Muscle layer of duodenum (tissue), 2 donors: ENCODE results near the gene MRPS21.

ENCODE experiments used
- H3K27ac ChIP-seq: one replicate; pipeline ENCODE4 v1.7.0; 2013; ENCODE audit warnings: mild to moderate bottlenecking, low read length
- H3K27me3 ChIP-seq: one replicate; pipeline ENCODE4 v1.7.0; 2013; ENCODE audit warnings: low read depth, mild to moderate bottlenecking, control low read depth, low read length
- H3K36me3 ChIP-seq, 2 donors: one replicate each; pipeline ENCODE4 v1.7.0; 2013; ENCODE audit warnings: low read length in 2 of 2, control low read depth in 1 of 2, mild to moderate bottlenecking in 1 of 2; ENCODE audit not compliant: insufficient read depth in 2 of 2, control insufficient read depth in 1 of 2
- H3K4me1 ChIP-seq, 2 donors: one replicate each; pipeline ENCODE4 v1.7.0; 2013; ENCODE audit warnings: low read length in 2 of 2, mild to moderate bottlenecking in 2 of 2, control low read depth in 1 of 2, moderate library complexity in 1 of 2; ENCODE audit not compliant: insufficient read depth in 2 of 2, control insufficient read depth in 1 of 2
- H3K4me3 ChIP-seq, 2 donors: one replicate each; pipeline ENCODE4 v1.7.0; 2013; ENCODE audit warnings: low read length in 2 of 2, low read depth in 1 of 2, mild to moderate bottlenecking in 1 of 2
- H3K9me3 ChIP-seq, 2 donors: one replicate each; pipeline ENCODE4 v1.7.0; 2013; ENCODE audit warnings: low read length in 2 of 2, control low read depth in 1 of 2, mild to moderate bottlenecking in 1 of 2; ENCODE audit not compliant: control insufficient read depth in 1 of 2
- donor health status: healthy.

The MRPS21 gene

GRCh38 chr1:150320667-150320978 lies 27.0 kb downstream of the MRPS21 start:
- Histone ChIP-seq H3K4me3 (peak overlapping the region; percentile 86 to 97), H3K27ac (peak overlapping the region; percentile 87), H3K36me3 (peaks cover 5 to 9% of the 10 kb centered on the region in 2 donors), H3K27me3 (no peaks in the 10 kb centered on the region), H3K4me1 (peaks cover 0 to 12% of the 10 kb centered on the region in 2 donors), H3K9me3 (no peaks in the 10 kb centered on the region)

- Histone ChIP-seq H3K36me3 (peaks cover 12 to 16% of the 10 kb centered on the region in 2 donors), H3K4me3 (peak overlapping the region; percentile 86 to 97), H3K4me1 (peaks cover 0 to 12% of the 10 kb centered on the region in 2 donors), H3K27me3 (no peaks in the 10 kb centered on the region), H3K27ac (peak overlapping the region; percentile 87), H3K9me3 (no peaks in the 10 kb centered on the region)
Measured at GRCh38 chr1:150321826-150322166, 28.1 kb downstream of the MRPS21 start.

- Histone ChIP-seq H3K4me1 (peaks cover 0 to 12% of the 10 kb centered on the region in 2 donors), H3K27ac (peak overlapping the region; percentile 87), H3K36me3 (peaks cover 15 to 21% of the 10 kb centered on the region in 2 donors), H3K27me3 (no peaks in the 10 kb centered on the region), H3K9me3 (no peaks in the 10 kb centered on the region), H3K4me3 (peak overlapping the region; percentile 86 to 97)
Measured at GRCh38 chr1:150322310-150322709, 28.6 kb downstream of the MRPS21 start.

GRCh38 chr1:150332651-150333290 lies 39.1 kb downstream of the MRPS21 start:
- Histone ChIP-seq H3K4me3 (no peak overlapping the region), H3K27ac (no peak overlapping the region), H3K9me3 (no peaks in the 10 kb centered on the region), H3K4me1 (no peaks in the 10 kb centered on the region), H3K36me3 (peaks cover 31 to 80% of the 10 kb centered on the region in 2 donors), H3K27me3 (no peaks in the 10 kb centered on the region)

- no peak overlapping the region for H3K4me3 ChIP-seq
- H3K36me3 ChIP-seq, result peaks cover 39 to 70% of the 10 kb centered on the region in 2 donors
- H3K4me1 ChIP-seq, result no peaks in the 10 kb centered on the region
- H3K9me3 ChIP-seq, result no peaks in the 10 kb centered on the region
- H3K27ac ChIP-seq, result no peak overlapping the region
- H3K27me3 ChIP-seq, result no peaks in the 10 kb centered on the region
Measured at GRCh38 chr1:150346316-150346715, 52.7 kb downstream of the MRPS21 start.

- H3K4me1 ChIP-seq, result no peaks in the 10 kb centered on the region
- H3K9me3 ChIP-seq, result no peaks in the 10 kb centered on the region
- H3K27me3 ChIP-seq, result no peaks in the 10 kb centered on the region
- H3K4me3 ChIP-seq, result no peak overlapping the region
- H3K36me3 ChIP-seq, result peaks cover 29 to 45% of the 10 kb centered on the region in 2 donors
- no peak overlapping the region for H3K27ac ChIP-seq
Measured at GRCh38 chr1:150352866-150353265, 59.2 kb downstream of the MRPS21 start.
